Adrenal gland (tissue), 5 donors: ENCODE results near the gene CHST11.

Experiments
- POLR2A ChIP-seq, 2 donors: fragments of 450-650 bp; IDR thresholded peaks; one replicate each; pipeline ENCODE4 v1.6.1; 2017; ENCODE audit warnings: antibody characterized with exemption in 2 of 2, mild to moderate bottlenecking in 2 of 2, moderate library complexity in 1 of 2
- TF ChIP-seq, protein P1 (sequence below), 6 experiments: fragments of 450-650 bp in 4 of 6; fragments of 200-600 bp in 2 of 6; sonication (generic) in 1 of 6; IDR thresholded peaks; 1 replicate in 5 of 6; 2 replicates in 1 of 6; pipeline versions ENCODE4 v1.5.1 to v1.8.0; 2016 to 2021; ENCODE audit warnings: antibody characterized with exemption in 6 of 6, mild to moderate bottlenecking in 2 of 6, moderate library complexity in 1 of 6
- donor health status: DM: no; HTN: no; CAD: no.

DNA sequence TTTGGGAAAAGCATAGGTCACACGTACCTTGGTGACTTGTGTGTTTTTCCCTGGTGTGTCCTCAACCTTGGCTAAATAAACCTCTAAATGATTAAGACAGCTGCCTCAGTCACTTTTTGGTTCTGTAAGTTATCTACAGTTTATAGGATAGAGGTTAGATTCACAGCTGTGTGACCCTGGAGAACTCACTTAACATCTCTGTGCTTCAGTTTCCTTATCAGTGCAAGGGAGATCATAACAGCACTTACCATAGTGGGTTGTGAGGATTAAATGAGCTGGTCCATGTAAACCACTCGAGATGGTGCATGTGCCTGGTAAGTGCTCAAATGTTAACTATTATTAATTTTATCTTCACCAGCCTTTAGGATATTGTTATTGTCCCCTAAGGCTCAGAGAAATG is 35.4 kb upstream of the CHST11 start:
- TF ChIP-seq POLR2A (IDR thresholded peaks at IDR 0.05), result no peak
- TF ChIP-seq, protein P1, sequence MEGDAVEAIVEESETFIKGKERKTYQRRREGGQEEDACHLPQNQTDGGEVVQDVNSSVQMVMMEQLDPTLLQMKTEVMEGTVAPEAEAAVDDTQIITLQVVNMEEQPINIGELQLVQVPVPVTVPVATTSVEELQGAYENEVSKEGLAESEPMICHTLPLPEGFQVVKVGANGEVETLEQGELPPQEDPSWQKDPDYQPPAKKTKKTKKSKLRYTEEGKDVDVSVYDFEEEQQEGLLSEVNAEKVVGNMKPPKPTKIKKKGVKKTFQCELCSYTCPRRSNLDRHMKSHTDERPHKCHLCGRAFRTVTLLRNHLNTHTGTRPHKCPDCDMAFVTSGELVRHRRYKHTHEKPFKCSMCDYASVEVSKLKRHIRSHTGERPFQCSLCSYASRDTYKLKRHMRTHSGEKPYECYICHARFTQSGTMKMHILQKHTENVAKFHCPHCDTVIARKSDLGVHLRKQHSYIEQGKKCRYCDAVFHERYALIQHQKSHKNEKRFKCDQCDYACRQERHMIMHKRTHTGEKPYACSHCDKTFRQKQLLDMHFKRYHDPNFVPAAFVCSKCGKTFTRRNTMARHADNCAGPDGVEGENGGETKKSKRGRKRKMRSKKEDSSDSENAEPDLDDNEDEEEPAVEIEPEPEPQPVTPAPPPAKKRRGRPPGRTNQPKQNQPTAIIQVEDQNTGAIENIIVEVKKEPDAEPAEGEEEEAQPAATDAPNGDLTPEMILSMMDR (IDR thresholded peaks at IDR 0.05), result no peak
